DOHH2 (cell line): ENCODE data around the gene PAPLN.

Experiments used
- H3F3A ChIP-seq: fragments of 200-600 bp; sonication (generic), shearing (Covaris generic); 2 replicates; pipeline ENCODE4 v1.6.0; 2016; ENCODE audit warnings: antibody characterized with exemption, mild to moderate bottlenecking; ENCODE audit not compliant: control insufficient read depth, insufficient read depth
- H3K27ac ChIP-seq: fragments of 200-600 bp; sonication (generic); 2 replicates; pipeline ENCODE4 v1.5.1; 2014; ENCODE audit warnings: low read depth, mild to moderate bottlenecking, low read length, moderate library complexity
- H3K27me3 ChIP-seq: fragments of 200-600 bp; sonication (generic); 2 replicates; pipeline ENCODE4 v1.6.1; 2014; ENCODE audit warnings: mild to moderate bottlenecking, low read length, mixed read lengths; ENCODE audit not compliant: control insufficient read depth
- H3K36me3 ChIP-seq: fragments of 200-600 bp; sonication (generic); 2 replicates; pipeline ENCODE4 v1.6.1; 2014; ENCODE audit warnings: mild to moderate bottlenecking, low read length, moderate library complexity, mixed read lengths; ENCODE audit not compliant: control insufficient read depth
- H3K4me1 ChIP-seq: fragments of 200-600 bp; sonication (generic); 2 replicates; pipeline ENCODE4 v1.6.1; 2014; ENCODE audit warnings: mild to moderate bottlenecking, low read length, mixed read lengths; ENCODE audit not compliant: control insufficient read depth
- H3K4me2 ChIP-seq: fragments of 200-600 bp; sonication (generic); 2 replicates; pipeline ENCODE4 v1.6.0; 2014; ENCODE audit warnings: mild to moderate bottlenecking, low read length, moderate library complexity
- H3K4me3 ChIP-seq: fragments of 200-600 bp; sonication (generic); 2 replicates; pipeline ENCODE4 v1.5.1; 2014; ENCODE audit warnings: mild to moderate bottlenecking, low read length, mixed read lengths
- H3K79me2 ChIP-seq: fragments of 200-600 bp; sonication (generic); 2 replicates; pipeline ENCODE4 v1.6.1; 2014; ENCODE audit warnings: mild to moderate bottlenecking, low read length, mixed read lengths; ENCODE audit not compliant: control insufficient read depth
- H3K9me2 ChIP-seq: fragments of 200-600 bp; sonication (generic); replicated peaks from 2 replicates; pipeline ENCODE4 v1.6.1; 2014; ENCODE audit warnings: mild to moderate bottlenecking, low read length, mixed read lengths; ENCODE audit not compliant: control insufficient read depth
- H3K9me3 ChIP-seq: fragments of 200-600 bp; sonication (generic); 2 replicates; pipeline ENCODE4 v1.6.1; 2014; ENCODE audit warnings: antibody characterized with exemption, low read length, mixed read lengths; ENCODE audit not compliant: control insufficient read depth, insufficient read depth
- H4K20me1 ChIP-seq: fragments of 200-600 bp; sonication (generic); 2 replicates; pipeline ENCODE4 v1.6.0; 2014; ENCODE audit warnings: low read depth, mild to moderate bottlenecking, antibody characterized with exemption, low read length, moderate library complexity; ENCODE audit not compliant: control insufficient read depth, insufficient read depth
- CTCF ChIP-seq: fragments of 200-600 bp; sonication (generic); IDR thresholded peaks from one replicate; pipeline ENCODE4 v1.5.1; 2014; ENCODE audit warnings: antibody characterized with exemption, mild to moderate bottlenecking, low read depth, low read length; ENCODE audit not compliant: poor library complexity, severe bottlenecking
- EZH2phosphoT487 ChIP-seq: fragments of 200-600 bp; sonication (generic); IDR thresholded peaks from 2 replicates; pipeline ENCODE4 v1.6.1; 2017; ENCODE audit warnings: borderline replicate concordance, mild to moderate bottlenecking, antibody characterized with exemption, low read length, moderate library complexity, mixed read lengths

Gene PAPLN

GRCh38 chr14:73260574-73260973 is 23.3 kb downstream of the PAPLN start:
- no peaks in the 10 kb centered on the region for H3K79me2 ChIP-seq
- no peak overlapping the region for H3K4me2 ChIP-seq
- no peaks in the 10 kb centered on the region for H3K9me2 ChIP-seq
- TF ChIP-seq EZH2phosphoT487, result no peak
- no peak for TF ChIP-seq CTCF
- H3K27ac ChIP-seq, result no peak overlapping the region
- no peak overlapping the region for H3K4me3 ChIP-seq
- H4K20me1 ChIP-seq, result no peaks in the 10 kb centered on the region
- no peaks in the 10 kb centered on the region for H3K27me3 ChIP-seq
- no peaks in the 10 kb centered on the region for H3K36me3 ChIP-seq
- no peaks in the 10 kb centered on the region for H3F3A ChIP-seq
- no peaks in the 10 kb centered on the region for H3K9me3 ChIP-seq
- H3K4me1 ChIP-seq, result peaks cover 11% of the 10 kb centered on the region

GRCh38 chr14:73261075-73261474 is 23.8 kb downstream of the PAPLN start:
- Histone ChIP-seq H3K36me3 (no peaks in the 10 kb centered on the region), H3K79me2 (no peaks in the 10 kb centered on the region), H3K4me2 (no peak overlapping the region), H3K9me3 (no peaks in the 10 kb centered on the region), H3K27me3 (no peaks in the 10 kb centered on the region), H3K27ac (no peak overlapping the region), H3K4me1 (peaks cover 11% of the 10 kb centered on the region), H3K4me3 (no peak overlapping the region), H3K9me2 (no peaks in the 10 kb centered on the region), H3F3A (no peaks in the 10 kb centered on the region), H4K20me1 (no peaks in the 10 kb centered on the region)
- no peak for TF ChIP-seq CTCF
- TF ChIP-seq EZH2phosphoT487, result no peak

- Histone ChIP-seq H3K4me2 (no peak overlapping the region), H3K27ac (no peak overlapping the region), H3K36me3 (no peaks in the 10 kb centered on the region), H3F3A (no peaks in the 10 kb centered on the region), H3K9me2 (no peaks in the 10 kb centered on the region), H3K4me3 (no peak overlapping the region), H4K20me1 (no peaks in the 10 kb centered on the region), H3K4me1 (peaks cover 11% of the 10 kb centered on the region), H3K27me3 (no peaks in the 10 kb centered on the region), H3K79me2 (no peaks in the 10 kb centered on the region), H3K9me3 (no peaks in the 10 kb centered on the region)
- TF ChIP-seq EZH2phosphoT487 (no peak), CTCF (no peak)
Measured at GRCh38 chr14:73261520-73262426, 24.5 kb downstream of the PAPLN start.
